ENCODE data around the gene DGKQ.
"Not testable (repeated sequence)": the region's sequence is repeated elsewhere in the genome, so short reads cannot be mapped to it uniquely, and the experiment has no call there.

Gene DGKQ

DNA sequence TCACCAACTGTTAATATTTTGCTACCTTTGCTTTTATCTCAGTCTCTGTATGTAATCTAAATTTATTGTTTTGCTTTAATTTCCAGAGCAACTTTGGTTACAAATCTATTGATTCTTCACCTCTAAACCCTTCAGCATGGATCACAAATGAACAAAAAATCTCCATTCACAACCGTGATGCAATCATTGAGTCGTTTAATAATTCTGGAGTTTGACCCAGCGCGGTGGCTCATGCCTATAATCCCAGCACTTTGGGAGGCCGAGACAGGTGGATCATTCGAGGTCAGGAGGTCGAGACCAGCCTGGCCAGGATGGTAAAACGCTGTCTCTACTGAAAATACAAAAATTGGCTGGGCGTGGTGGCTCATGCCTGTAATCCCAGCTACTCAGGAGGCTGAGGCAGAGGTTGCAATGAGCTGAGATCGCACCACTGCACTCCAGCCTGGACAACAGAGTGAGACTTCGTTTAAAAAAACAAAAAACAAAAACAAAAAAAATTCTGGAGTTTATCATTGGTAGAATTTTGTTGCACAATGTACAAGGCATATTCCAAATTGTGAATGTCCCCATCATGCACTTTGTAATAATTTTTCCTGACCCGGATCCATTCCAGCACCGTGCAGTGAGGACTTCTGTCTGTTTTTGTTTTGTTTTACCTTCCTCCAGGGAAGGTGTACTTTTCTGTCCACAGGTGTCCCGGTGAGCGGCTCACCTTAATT lies 11.1 kb upstream of the DGKQ start:
- TF ChIP-seq POU2F2 (IDR thresholded peaks at IDR 0.05; ENCODE audit: low read depth, low read length) (no peak), POLR2A (IDR thresholded peaks at IDR 0.05; ENCODE audit: low read depth, low read length) (no peak), PAX5 (IDR thresholded peaks at IDR 0.05; ENCODE audit: insufficient read depth, low read length, severe bottlenecking) (no peak), POLR2AphosphoS5 (IDR thresholded peaks at IDR 0.05; ENCODE audit: low read depth, low read length) (no peak), SPI1 (IDR thresholded peaks at IDR 0.05; ENCODE audit: low read depth, low read length) (no peak), TAF1 (IDR thresholded peaks at IDR 0.05; ENCODE audit: low read depth, low read length) (no peak)
- FAIRE-seq (no peak), DNase-seq (ENCODE audit: insufficient read length, low spot score) (no peak)

GRCh38 chr4:982814-983213 lies 9.4 kb upstream of the DGKQ start:
- FAIRE-seq (no peak), DNase-seq (ENCODE audit: insufficient read length, low spot score) (no peak)
- TF ChIP-seq SPI1 (IDR thresholded peaks at IDR 0.05; ENCODE audit: low read depth, low read length) (no peak), POLR2A (IDR thresholded peaks at IDR 0.05; ENCODE audit: low read depth, low read length) (no peak), PAX5 (IDR thresholded peaks at IDR 0.05; ENCODE audit: insufficient read depth, low read length, severe bottlenecking) (no peak), TAF1 (IDR thresholded peaks at IDR 0.05; ENCODE audit: low read depth, low read length) (no peak), POU2F2 (IDR thresholded peaks at IDR 0.05; ENCODE audit: low read depth, low read length) (no peak), POLR2AphosphoS5 (IDR thresholded peaks at IDR 0.05; ENCODE audit: low read depth, low read length) (no peak)

DNA sequence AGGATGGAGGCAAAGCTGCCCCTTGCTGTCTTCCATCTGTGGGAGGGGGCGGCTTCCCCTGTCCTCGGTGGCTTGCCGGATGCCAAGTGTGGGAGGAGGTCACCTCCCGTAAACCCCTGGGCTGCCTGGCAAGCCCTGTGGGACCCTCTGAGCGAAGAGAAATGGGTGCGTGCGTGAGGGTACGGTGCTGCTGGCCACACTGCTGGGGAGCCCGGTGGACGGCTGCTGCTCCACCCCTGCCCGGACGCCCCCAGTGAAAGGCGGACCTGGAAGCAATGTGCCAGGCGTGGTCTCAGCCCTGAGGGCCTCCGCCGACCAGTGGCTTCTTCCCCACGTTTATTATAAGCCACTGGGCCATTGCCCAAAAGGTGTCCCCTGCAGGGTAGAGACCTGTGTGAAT lies 8.9 kb upstream of the DGKQ start:
- TF ChIP-seq POLR2A (IDR thresholded peaks at IDR 0.05; ENCODE audit: low read depth, low read length) (no peak), POLR2AphosphoS5 (IDR thresholded peaks at IDR 0.05; ENCODE audit: low read depth, low read length) (no peak)
- FAIRE-seq (no peak), DNase-seq (ENCODE audit: insufficient read length, low spot score) (no peak)

DNA sequence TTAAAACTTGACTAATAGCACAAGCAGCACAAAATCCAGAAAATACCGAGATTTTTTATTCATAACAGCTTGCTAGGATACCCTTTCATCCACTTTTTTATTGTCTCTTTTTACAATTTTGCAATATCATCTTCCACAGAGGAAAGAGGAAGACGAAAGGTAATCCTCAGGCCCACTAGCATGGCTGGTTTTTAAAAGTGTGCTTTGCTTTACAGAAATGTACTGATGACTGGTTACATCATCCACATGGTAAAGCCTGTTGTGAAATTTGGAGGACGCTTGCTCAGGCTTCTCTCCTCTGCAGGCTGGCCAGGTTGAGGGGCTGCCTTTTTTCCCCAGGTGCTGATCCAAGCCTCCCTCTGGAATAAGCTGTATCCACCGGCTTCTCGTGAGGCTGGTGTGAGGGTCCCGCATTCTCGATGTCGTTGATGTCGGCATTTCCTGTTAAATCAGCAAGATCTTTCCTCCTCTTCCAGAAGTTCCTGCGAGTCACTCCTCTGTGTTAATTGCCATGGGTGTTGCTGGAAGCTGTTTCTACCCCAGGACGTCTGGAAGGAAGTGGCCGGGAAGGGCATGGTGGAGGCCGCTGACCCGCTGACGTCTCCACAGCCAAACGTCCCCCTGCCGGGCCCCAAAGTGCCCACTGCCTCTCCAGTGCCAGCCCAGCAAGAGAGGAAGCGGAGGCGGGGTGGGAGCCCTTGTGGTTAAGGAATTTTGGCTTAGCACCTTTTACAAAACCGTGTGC lies 5.8 kb upstream of the DGKQ start:
- DNase-seq (ENCODE audit: insufficient read length, low spot score), result no peak
- no peak for TF ChIP-seq SPI1 (IDR thresholded peaks at IDR 0.05; ENCODE audit: low read depth, low read length)
- TF ChIP-seq TAF1 (IDR thresholded peaks at IDR 0.05; ENCODE audit: low read depth, low read length), result no peak
- no peak for TF ChIP-seq POLR2A (IDR thresholded peaks at IDR 0.05; ENCODE audit: low read depth, low read length)
- no peak for TF ChIP-seq POLR2AphosphoS5 (IDR thresholded peaks at IDR 0.05; ENCODE audit: low read depth, low read length)
- TF ChIP-seq PAX5 (IDR thresholded peaks at IDR 0.05; ENCODE audit: insufficient read depth, low read length, severe bottlenecking), result no peak
- no peak for TF ChIP-seq POU2F2 (IDR thresholded peaks at IDR 0.05; ENCODE audit: low read depth, low read length)
- no peak for FAIRE-seq

GRCh38 chr4:976016-976415 lies 2.6 kb upstream of the DGKQ start:
- not testable (repeated sequence) for FAIRE-seq; DNase-seq (ENCODE audit: insufficient read length, low spot score)

DNA sequence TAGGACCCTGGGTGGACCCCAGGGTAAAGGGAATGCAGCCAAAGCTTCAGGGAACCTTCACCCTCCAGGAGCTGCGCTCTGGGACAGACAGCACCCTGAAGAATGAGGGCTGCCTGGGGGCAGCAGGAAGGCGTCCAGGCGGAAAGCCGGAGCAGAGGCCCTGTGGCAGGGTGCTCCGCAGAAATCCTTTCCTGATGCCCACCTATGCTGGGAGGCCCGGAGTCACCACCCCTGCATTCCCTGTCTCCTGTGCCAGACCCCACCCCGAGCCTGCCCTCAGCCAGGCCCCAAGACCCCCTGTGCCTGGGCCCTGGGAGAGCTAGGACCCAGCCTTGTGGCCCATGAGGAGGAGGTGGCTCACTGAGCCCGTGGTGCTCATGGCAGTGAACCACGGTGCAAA lies 1.3 kb upstream of the DGKQ start:
- DNase-seq (ENCODE audit: insufficient read length, low spot score) (no peak), FAIRE-seq (no peak)
- TF ChIP-seq PAX5 (IDR thresholded peaks at IDR 0.05; ENCODE audit: insufficient read depth, low read length, severe bottlenecking) (no peak), POU2F2 (IDR thresholded peaks at IDR 0.05; ENCODE audit: low read depth, low read length) (no peak), TAF1 (IDR thresholded peaks at IDR 0.05; ENCODE audit: low read depth, low read length) (no peak), POLR2AphosphoS5 (IDR thresholded peaks at IDR 0.05; ENCODE audit: low read depth, low read length) (no peak), POLR2A (IDR thresholded peaks at IDR 0.05; ENCODE audit: low read depth, low read length) (no peak), SPI1 (IDR thresholded peaks at IDR 0.05; ENCODE audit: low read depth, low read length) (no peak)

- FAIRE-seq (no peak), DNase-seq (ENCODE audit: insufficient read length, low spot score) (peak; percentile 77)
- TF ChIP-seq POLR2AphosphoS5 (IDR thresholded peaks at IDR 0.05; ENCODE audit: low read depth, low read length), result no peak
- TF ChIP-seq SPI1 (IDR thresholded peaks at IDR 0.05; ENCODE audit: low read depth, low read length), result no peak
- TF ChIP-seq PAX5 (IDR thresholded peaks at IDR 0.05; ENCODE audit: insufficient read depth, low read length, severe bottlenecking), result no peak
- no peak for TF ChIP-seq POLR2A (IDR thresholded peaks at IDR 0.05; ENCODE audit: low read depth, low read length)
- TF ChIP-seq POU2F2 (IDR thresholded peaks at IDR 0.05; ENCODE audit: low read depth, low read length), result no peak
- no peak for TF ChIP-seq TAF1 (IDR thresholded peaks at IDR 0.05; ENCODE audit: low read depth, low read length)
Measured at GRCh38 chr4:972651-973424, 531 bp downstream of the DGKQ start.

GRCh38 chr4:971666-972500 lies 1.5 kb downstream of the DGKQ start:
- DNase-seq (ENCODE audit: insufficient read length, low spot score), result no peak
- no peak for FAIRE-seq
- no peak for TF ChIP-seq POLR2A (IDR thresholded peaks at IDR 0.05; ENCODE audit: low read depth, low read length)
- TF ChIP-seq POLR2AphosphoS5 (IDR thresholded peaks at IDR 0.05; ENCODE audit: low read depth, low read length), result no peak
- TF ChIP-seq POU2F2 (IDR thresholded peaks at IDR 0.05; ENCODE audit: low read depth, low read length), result no peak
- no peak for TF ChIP-seq PAX5 (IDR thresholded peaks at IDR 0.05; ENCODE audit: insufficient read depth, low read length, severe bottlenecking)
- TF ChIP-seq SPI1 (IDR thresholded peaks at IDR 0.05; ENCODE audit: low read depth, low read length), result no peak
- TF ChIP-seq TAF1 (IDR thresholded peaks at IDR 0.05; ENCODE audit: low read depth, low read length), result no peak
